ENCODE results near the gene SNRPB2.

Gene SNRPB2

GRCh38 chr20:16778159-16778558, 48.3 kb downstream of the SNRPB2 start:
- no peak for DNase-seq (ENCODE audit: extremely low spot score, insufficient read length, low read depth)
- no peak for FAIRE-seq

- no peak for FAIRE-seq
- no peak for DNase-seq (ENCODE audit: extremely low spot score, insufficient read length, low read depth)
Observed at GRCh38 chr20:16781496-16781895, 51.7 kb downstream of the SNRPB2 start.

- DNase-seq (ENCODE audit: extremely low spot score, insufficient read length, low read depth) (no peak), FAIRE-seq (no peak)
Observed at GRCh38 chr20:16785226-16785625, 55.4 kb downstream of the SNRPB2 start.

Measured in GM18507 (cell line).